Right lobe of liver (tissue), 6 donors: ENCODE results near the gene NANS. TPM values are rescaled to one million over a fixed set of nuclear protein-coding genes. Genes with fewer than 3 reads are reported as not detected.
"Not testable (repeated sequence)": the region's sequence is repeated elsewhere in the genome, so short reads cannot be mapped to it uniquely, and the experiment has no call there.

ENCODE experiments used
- ATAC-seq, 4 donors: fragments of 200-7000 bp; cut with Tn5 transposase; one replicate each; pipeline ENCODE4 v1.9.1; 2020; ENCODE audit warnings: mild to moderate bottlenecking in 4 of 4, moderate library complexity in 4 of 4
- DNase-seq, 3 donors: peaks; one replicate each; pipeline ENCODE4 v3.0.0-alpha.2; 2020
- H3K27ac ChIP-seq, 3 donors: fragments of 200-600 bp; one replicate each; pipeline ENCODE4 v1.8.0; 2022
- H3K27me3 ChIP-seq, 2 donors: fragments of 200-600 bp; one replicate each; pipeline ENCODE4 v1.8.0; 2022
- H3K36me3 ChIP-seq, 4 donors: fragments of 200-600 bp; sonication (generic) in 1 of 4; one replicate each; pipeline versions ENCODE4 v1.5.1 to v1.8.0; 2017 to 2022; ENCODE audit warnings: control low read depth in 1 of 4
- H3K4me1 ChIP-seq, 4 donors: fragments of 200-600 bp; sonication (generic) in 1 of 4; one replicate each; pipeline versions ENCODE4 v1.5.1 to v1.8.0; 2017 to 2022; ENCODE audit warnings: control low read depth in 1 of 4
- H3K4me3 ChIP-seq, 3 donors: fragments of 200-600 bp; one replicate each; pipeline ENCODE4 v1.8.0; 2022
- H3K9me3 ChIP-seq, 4 donors: fragments of 200-600 bp; sonication (generic) in 1 of 4; one replicate each; pipeline versions ENCODE4 v1.5.1 to v1.8.0; 2017 to 2022; ENCODE audit warnings: control low read depth in 1 of 4
- CTCF ChIP-seq, 4 donors: fragments of 200-600 bp in 3 of 4; fragments of 450-650 bp in 1 of 4; IDR thresholded peaks; one replicate each; pipeline versions ENCODE4 v1.5.1 to v1.8.0; 2016 to 2022; ENCODE audit warnings: antibody characterized with exemption in 4 of 4, mild to moderate bottlenecking in 2 of 4
- POLR2A ChIP-seq: fragments of 450-650 bp; IDR thresholded peaks from one replicate; pipeline ENCODE4 v1.6.1; 2017; ENCODE audit warnings: antibody characterized with exemption, mild to moderate bottlenecking
- WGBS: methylation state at CpG from one replicate; pipeline ENCODE4 v1.1.6; 2018; ENCODE audit warnings: low coverage, low lambda C conversion rate; ENCODE audit not compliant: insufficient coverage; ENCODE audit errors: missing lambda C conversion rate; 5-methylcytosine and 5-hydroxymethylcytosine counted together
- intact Hi-C, 2 donors: fragments of 100-400 bp; cut with DNase I; formaldehyde crosslinking; loops; one replicate each; pipeline versions ENCODE4 v1.11.2 to v1.14.1; 2022
- total RNA-seq, 6 experiments: library from RNA; depleted of rRNA in 2 of 6; stranded (reverse); fragments of >200 nt in 2 of 6; fragmentation: NEBNext Ultra II Directional in 3 of 6; extraction: Animal tissue kit (Norgen Biotek cat#: 25700) in 3 of 6; gene quantifications; one replicate each; pipeline versions ENCODE4 v1.1.0 to v1.2.4, GENCODE V29; 2016 to 2023
- donor health status: DM: no; HTN: yes; CAD: no.
- donor health status: DM: no; HTN: no; CAD: no.
- donor health status: DM: no; HTN: no; CAD: no.
- donor health status: DM: no; HTN: yes; CAD: no.
- donor health status: DM: no; HTN: yes; CAD: no.

NANS gene
- total RNA-seq, 6 experiments from 2014 or later, result 16.4 to 43.2 (median 30.2) TPM

DNA sequence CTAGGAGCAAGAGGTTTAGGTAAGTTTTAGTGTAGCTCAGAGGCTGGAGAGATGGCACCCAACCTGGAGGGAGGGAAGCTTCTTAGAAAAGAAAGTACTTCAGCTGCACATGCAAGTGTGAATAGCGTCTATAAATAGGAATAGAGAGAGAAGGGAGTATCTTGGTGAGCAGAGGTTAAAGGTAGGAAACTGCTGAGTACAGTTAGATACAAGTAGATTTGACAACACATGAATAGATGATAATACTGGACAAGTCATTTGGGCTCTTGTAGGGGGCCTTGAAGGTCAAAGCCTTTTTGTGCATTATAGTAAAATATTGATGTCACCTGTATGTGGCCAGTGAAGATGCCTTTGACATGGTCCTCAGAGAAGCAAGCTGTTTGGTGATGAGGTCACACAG, 39.2 kb upstream of the NANS start:
- WGBS, result 77% methylated on average over 1 of the region's 1 CpG
- Histone ChIP-seq H3K27ac (no peak overlapping the region), H3K4me1 (peaks cover 0 to 8% (median 0%) of the 10 kb centered on the region in 4 donors), H3K9me3 (no peaks in the 10 kb centered on the region), H3K27me3 (no peaks in the 10 kb centered on the region), H3K4me3 (no peak overlapping the region), H3K36me3 (peaks cover 12 to 68% (median 30%) of the 10 kb centered on the region in 4 donors)
- ATAC-seq (no peak), DNase-seq (no peak)
- TF ChIP-seq POLR2A (no peak), CTCF (IDR thresholded peaks at IDR 0.05) (no peak)
- intact Hi-C loops, result no loop called here

- no peak overlapping the region for H3K27ac ChIP-seq
- no peak for TF ChIP-seq CTCF (IDR thresholded peaks at IDR 0.05)
- no peak for TF ChIP-seq POLR2A
- H3K36me3 ChIP-seq, result peaks cover 12 to 58% (median 25%) of the 10 kb centered on the region in 4 donors
- H3K27me3 ChIP-seq, result no peaks in the 10 kb centered on the region
- ATAC-seq (no peak), DNase-seq (no peak)
- intact Hi-C loops, result no loop called here
- peaks cover 0 to 8% (median 0%) of the 10 kb centered on the region in 4 donors for H3K4me1 ChIP-seq
- 94% methylated on average over 5 of the region's 5 CpGs for WGBS
- no peak overlapping the region for H3K4me3 ChIP-seq
- no peaks in the 10 kb centered on the region for H3K9me3 ChIP-seq
Measured at GRCh38 chr9:98018347-98018746, 38.2 kb upstream of the NANS start.

GRCh38 chr9:98019098-98019497, 37.4 kb upstream of the NANS start:
- DNase-seq (no peak), ATAC-seq (no peak)
- H3K36me3 ChIP-seq, result peaks cover 12 to 50% (median 20%) of the 10 kb centered on the region in 4 donors
- intact Hi-C loops, result no loop called here
- H3K9me3 ChIP-seq, result no peaks in the 10 kb centered on the region
- H3K4me3 ChIP-seq, result no peak overlapping the region
- peaks cover 0 to 8% (median 0%) of the 10 kb centered on the region in 4 donors for H3K4me1 ChIP-seq
- WGBS, result 82% methylated on average over 2 of the region's 4 CpGs
- no peaks in the 10 kb centered on the region for H3K27me3 ChIP-seq
- no peak overlapping the region for H3K27ac ChIP-seq
- TF ChIP-seq CTCF (IDR thresholded peaks at IDR 0.05) (no peak), POLR2A (no peak)

- not testable (repeated sequence) for ATAC-seq
Measured at GRCh38 chr9:98019869-98020268, 36.7 kb upstream of the NANS start.

DNA sequence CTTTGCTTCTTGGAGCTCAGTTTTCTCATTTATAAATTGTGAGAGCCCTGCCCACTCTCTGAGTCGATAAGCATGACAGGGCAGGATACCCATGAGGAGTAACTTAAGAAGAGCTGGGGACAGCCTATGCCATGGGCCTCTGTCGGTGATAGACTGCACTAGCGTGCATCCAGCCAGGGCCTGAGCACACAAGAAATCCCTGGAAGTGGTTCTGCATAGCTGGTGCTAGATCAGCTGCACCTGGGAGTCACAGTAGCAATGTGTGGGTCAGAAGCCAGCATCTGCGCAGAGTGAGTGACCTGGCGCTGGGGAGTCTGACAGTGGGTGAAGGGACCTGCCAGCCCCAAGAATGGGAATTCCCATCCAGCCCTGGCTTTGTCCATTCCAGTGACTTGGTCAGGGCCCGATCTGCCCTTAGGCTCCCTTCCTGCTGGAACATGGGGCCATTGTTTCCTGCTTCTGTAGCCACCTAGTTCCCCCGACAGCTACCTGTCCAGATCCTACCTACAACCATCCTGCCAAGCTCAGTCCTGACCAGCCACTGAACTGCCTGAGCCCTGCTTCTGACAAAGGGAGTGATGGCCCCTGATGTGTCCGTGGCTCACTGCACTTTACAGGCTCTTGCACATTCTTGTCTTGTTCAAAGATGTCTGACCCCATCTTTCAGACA, 35.9 kb upstream of the NANS start:
- 95% methylated on average over 3 of the region's 8 CpGs for WGBS
- no peak for DNase-seq
- ATAC-seq, result peak in 1 of 4 donors; percentile 18

More at GRCh38 chr9:98019869-98020268, 36.7 kb upstream of the NANS start:
- H3K27me3 ChIP-seq, H3K27ac ChIP-seq, DNase-seq, H3K4me1 ChIP-seq, H3K9me3 ChIP-seq, H3K4me3 ChIP-seq, intact Hi-C loops: not testable (repeated sequence)
- H3K36me3 ChIP-seq, result peaks cover 12 to 43% (median 18%) of the 10 kb centered on the region in 4 donors
- WGBS, result 93% methylated on average over 3 of the region's 5 CpGs

More for the DNA sequence above, 35.9 kb upstream of the NANS start:
- Histone ChIP-seq H3K27me3 (no peaks in the 10 kb centered on the region), H3K36me3 (peaks cover 6 to 35% (median 15%) of the 10 kb centered on the region in 4 donors), H3K4me1 (peaks cover 0 to 8% (median 0%) of the 10 kb centered on the region in 4 donors), H3K4me3 (no peak overlapping the region), H3K9me3 (no peaks in the 10 kb centered on the region), H3K27ac (no peak overlapping the region)
- intact Hi-C loops, result no loop called here
- TF ChIP-seq POLR2A, result no peak
- TF ChIP-seq CTCF (IDR thresholded peaks at IDR 0.05), result no peak
